ENCODE data around the gene CSRNP2.
"Not testable (repeated sequence)": the region's sequence is repeated elsewhere in the genome, so short reads cannot be mapped to it uniquely, and the experiment has no call there.

CSRNP2 gene

GRCh38 chr12:51027342-51027835 lies 56.0 kb downstream of the CSRNP2 start:
- H3K9ac ChIP-seq (ENCODE audit: low read length), result no peak overlapping the region
- peaks cover 27% of the 10 kb centered on the region for H3K4me1 ChIP-seq (ENCODE audit: control insufficient read depth, insufficient read depth, low read length)
- no peaks in the 10 kb centered on the region for H3K9me3 ChIP-seq (ENCODE audit: control insufficient read depth, insufficient read depth, low read depth, low read length)
- no peak overlapping the region for H3K27ac ChIP-seq (ENCODE audit: low read depth, low read length)
- no peak overlapping the region for H3K4me3 ChIP-seq (ENCODE audit: low read depth, low read length)
- no peaks in the 10 kb centered on the region for H3K36me3 ChIP-seq (ENCODE audit: control insufficient read depth, insufficient read depth, low read length)
- no peaks in the 10 kb centered on the region for H3K27me3 ChIP-seq (ENCODE audit: control insufficient read depth, insufficient read depth, low read length)

GRCh38 chr12:51025836-51026638 lies 57.4 kb downstream of the CSRNP2 start, which contains the start of gene SLC11A2:
TSS of gene SLC11A2 (minus strand) at chr12:51026384. CDS start at chr12:51010728, 15,656 bp downstream.
- peak within 1 kb of the TSS; percentile 97 for H3K27ac ChIP-seq (ENCODE audit: low read depth, low read length)
- H3K9me3 ChIP-seq (ENCODE audit: control insufficient read depth, insufficient read depth, low read depth, low read length), result no peaks in the 10 kb centered on the region
- peak within 1 kb of the TSS; percentile 85 for H3K4me3 ChIP-seq (ENCODE audit: low read depth, low read length)
- no peaks in the 10 kb centered on the region for H3K27me3 ChIP-seq (ENCODE audit: control insufficient read depth, insufficient read depth, low read length)
- no peaks in the 10 kb centered on the region for H3K36me3 ChIP-seq (ENCODE audit: control insufficient read depth, insufficient read depth, low read length)
- H3K9ac ChIP-seq (ENCODE audit: low read length), result peak within 1 kb of the TSS; percentile 94
- peaks cover 27% of the 10 kb centered on the region for H3K4me1 ChIP-seq (ENCODE audit: control insufficient read depth, insufficient read depth, low read length)

DNA sequence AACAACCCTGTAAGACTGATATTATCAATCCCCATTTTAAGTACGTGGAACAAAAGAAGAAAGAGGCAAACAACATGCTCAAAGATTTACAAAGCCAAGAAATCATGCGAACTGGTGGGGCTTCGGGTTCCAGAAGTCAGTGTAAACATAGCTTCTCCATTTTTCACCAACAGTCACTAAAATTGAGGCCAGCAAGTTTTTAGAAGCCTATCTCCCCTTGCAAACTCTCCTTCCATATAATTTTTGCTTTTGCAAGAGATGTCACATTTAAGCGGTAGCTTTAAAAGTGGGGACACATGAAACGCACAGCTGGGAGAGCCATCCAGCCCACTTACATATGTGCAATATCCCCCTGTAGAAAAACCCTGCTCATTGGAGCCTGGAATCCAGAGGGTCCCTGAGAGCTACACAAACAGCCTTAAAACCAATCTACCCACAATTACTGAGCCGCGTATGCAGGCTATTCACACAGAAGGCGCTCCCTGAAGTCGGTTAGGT lies 58.0 kb downstream of the CSRNP2 start:
- H3K4me1 ChIP-seq (ENCODE audit: control insufficient read depth, insufficient read depth, low read length), result peaks cover 27% of the 10 kb centered on the region
- H3K27ac ChIP-seq (ENCODE audit: low read depth, low read length), result peak overlapping the region; percentile 97
- H3K9ac ChIP-seq (ENCODE audit: low read length), result peak overlapping the region; percentile 94
- no peaks in the 10 kb centered on the region for H3K9me3 ChIP-seq (ENCODE audit: control insufficient read depth, insufficient read depth, low read depth, low read length)
- H3K36me3 ChIP-seq (ENCODE audit: control insufficient read depth, insufficient read depth, low read length), result no peaks in the 10 kb centered on the region
- H3K4me3 ChIP-seq (ENCODE audit: low read depth, low read length), result peak overlapping the region; percentile 85
- no peaks in the 10 kb centered on the region for H3K27me3 ChIP-seq (ENCODE audit: control insufficient read depth, insufficient read depth, low read length)

DNA sequence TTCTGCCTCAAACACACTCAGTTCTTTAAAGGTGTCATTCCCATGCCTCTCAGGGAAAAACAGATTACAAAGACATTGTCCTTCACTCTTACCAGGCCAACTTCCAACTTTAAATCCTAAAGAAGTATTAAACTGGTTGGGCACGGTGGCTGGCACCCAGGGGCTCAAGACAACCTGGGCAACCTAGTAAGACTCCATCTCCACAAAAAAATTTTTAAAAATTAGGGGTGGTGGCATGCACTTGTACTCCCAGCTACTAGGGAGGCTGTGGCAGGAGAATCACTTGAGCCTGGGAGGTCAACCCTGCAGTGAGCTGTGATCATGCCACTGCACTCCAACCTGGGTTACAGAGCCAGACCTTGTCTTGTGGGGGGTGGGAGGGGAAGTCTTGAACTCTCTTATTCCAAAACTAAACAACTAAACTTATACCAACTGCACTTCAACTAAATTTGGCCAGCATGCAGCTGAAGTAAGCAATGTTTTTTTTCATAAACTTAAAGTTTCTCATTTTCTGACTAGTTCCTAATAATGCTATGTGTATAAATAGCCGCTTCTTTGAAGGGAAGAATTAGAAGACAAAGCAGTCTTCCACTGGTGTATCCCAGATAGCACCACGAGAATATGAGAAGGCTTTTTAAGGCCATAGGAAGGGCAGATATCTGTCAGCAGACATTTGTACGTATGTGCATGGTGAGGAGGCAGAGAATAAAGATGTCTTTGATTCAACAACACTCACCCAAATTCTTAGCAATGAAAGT lies 59.6 kb downstream of the CSRNP2 start:
- Histone ChIP-seq H3K4me1 (ENCODE audit: control insufficient read depth, insufficient read depth, low read length) (peaks cover 25% of the 10 kb centered on the region), H3K9me3 (ENCODE audit: control insufficient read depth, insufficient read depth, low read depth, low read length) (no peaks in the 10 kb centered on the region), H3K36me3 (ENCODE audit: control insufficient read depth, insufficient read depth, low read length) (no peaks in the 10 kb centered on the region), H3K9ac (ENCODE audit: low read length) (peak overlapping the region; percentile 60), H3K27me3 (ENCODE audit: control insufficient read depth, insufficient read depth, low read length) (no peaks in the 10 kb centered on the region), H3K4me3 (ENCODE audit: low read depth, low read length) (peak overlapping the region; percentile 85), H3K27ac (ENCODE audit: low read depth, low read length) (no peak overlapping the region)

GRCh38 chr12:51021694-51022093 lies 61.7 kb downstream of the CSRNP2 start:
- Histone ChIP-seq H3K27me3 (ENCODE audit: control insufficient read depth, insufficient read depth, low read length) (no peaks in the 10 kb centered on the region), H3K4me1 (ENCODE audit: control insufficient read depth, insufficient read depth, low read length) (peaks cover 13% of the 10 kb centered on the region), H3K36me3 (ENCODE audit: control insufficient read depth, insufficient read depth, low read length) (no peaks in the 10 kb centered on the region), H3K4me3 (ENCODE audit: low read depth, low read length) (no peak overlapping the region), H3K27ac (ENCODE audit: low read depth, low read length) (no peak overlapping the region), H3K9me3 (ENCODE audit: control insufficient read depth, insufficient read depth, low read depth, low read length) (no peaks in the 10 kb centered on the region), H3K9ac (ENCODE audit: low read length) (no peak overlapping the region)

GRCh38 chr12:51020448-51021182 lies 62.8 kb downstream of the CSRNP2 start:
- peaks cover 11% of the 10 kb centered on the region for H3K4me1 ChIP-seq (ENCODE audit: control insufficient read depth, insufficient read depth, low read length)
- no peak overlapping the region for H3K9ac ChIP-seq (ENCODE audit: low read length)
- no peak overlapping the region for H3K27ac ChIP-seq (ENCODE audit: low read depth, low read length)
- H3K36me3 ChIP-seq (ENCODE audit: control insufficient read depth, insufficient read depth, low read length), result no peaks in the 10 kb centered on the region
- H3K4me3 ChIP-seq (ENCODE audit: low read depth, low read length), result no peak overlapping the region
- H3K27me3 ChIP-seq (ENCODE audit: control insufficient read depth, insufficient read depth, low read length), result no peaks in the 10 kb centered on the region
- no peaks in the 10 kb centered on the region for H3K9me3 ChIP-seq (ENCODE audit: control insufficient read depth, insufficient read depth, low read depth, low read length)

- H3K27ac ChIP-seq (ENCODE audit: low read depth, low read length), result no peak overlapping the region
- no peak overlapping the region for H3K9ac ChIP-seq (ENCODE audit: low read length)
- H3K36me3 ChIP-seq (ENCODE audit: control insufficient read depth, insufficient read depth, low read length), result no peaks in the 10 kb centered on the region
- H3K9me3 ChIP-seq (ENCODE audit: control insufficient read depth, insufficient read depth, low read depth, low read length), result no peaks in the 10 kb centered on the region
- H3K4me1 ChIP-seq (ENCODE audit: control insufficient read depth, insufficient read depth, low read length), result peaks cover 11% of the 10 kb centered on the region
- H3K4me3 ChIP-seq (ENCODE audit: low read depth, low read length), result no peak overlapping the region
- no peaks in the 10 kb centered on the region for H3K27me3 ChIP-seq (ENCODE audit: control insufficient read depth, insufficient read depth, low read length)
Observed at GRCh38 chr12:51019927-51020326, 63.5 kb downstream of the CSRNP2 start.

GRCh38 chr12:51018956-51019355 lies 64.4 kb downstream of the CSRNP2 start:
- H3K4me3 ChIP-seq (ENCODE audit: low read depth, low read length), result no peak overlapping the region
- H3K9ac ChIP-seq (ENCODE audit: low read length), result no peak overlapping the region
- no peaks in the 10 kb centered on the region for H3K27me3 ChIP-seq (ENCODE audit: control insufficient read depth, insufficient read depth, low read length)
- no peak overlapping the region for H3K27ac ChIP-seq (ENCODE audit: low read depth, low read length)
- H3K36me3 ChIP-seq (ENCODE audit: control insufficient read depth, insufficient read depth, low read length), result no peaks in the 10 kb centered on the region
- no peaks in the 10 kb centered on the region for H3K9me3 ChIP-seq (ENCODE audit: control insufficient read depth, insufficient read depth, low read depth, low read length)
- H3K4me1 ChIP-seq (ENCODE audit: control insufficient read depth, insufficient read depth, low read length), result peaks cover 2% of the 10 kb centered on the region

DNA sequence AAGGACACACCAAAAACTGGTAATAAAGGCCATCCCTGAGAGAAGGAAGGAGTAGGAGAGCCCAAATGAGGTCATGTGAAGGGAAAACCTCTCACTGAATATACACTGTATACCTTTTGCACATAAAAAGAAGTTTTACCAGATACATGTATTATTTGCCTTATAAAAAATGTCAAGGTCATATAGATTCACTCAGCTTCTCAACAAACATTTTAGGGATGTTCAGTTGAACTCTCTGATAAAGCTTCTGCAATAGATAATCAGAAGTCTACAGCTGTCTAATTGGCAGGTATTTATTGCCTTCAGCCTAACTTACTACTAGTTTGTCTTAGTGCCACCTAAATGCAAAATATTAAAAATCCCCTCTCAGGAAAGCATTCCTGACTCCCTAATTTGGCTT lies 65.9 kb downstream of the CSRNP2 start:
- no peak overlapping the region for H3K9ac ChIP-seq (ENCODE audit: low read length)
- H3K4me3 ChIP-seq (ENCODE audit: low read depth, low read length), result no peak overlapping the region
- H3K27me3 ChIP-seq (ENCODE audit: control insufficient read depth, insufficient read depth, low read length), result no peaks in the 10 kb centered on the region
- H3K36me3 ChIP-seq (ENCODE audit: control insufficient read depth, insufficient read depth, low read length), result no peaks in the 10 kb centered on the region
- no peaks in the 10 kb centered on the region; the same call in 1 of the 2 replicates for H3K4me1 ChIP-seq (ENCODE audit: control insufficient read depth, insufficient read depth, low read length)
- H3K27ac ChIP-seq (ENCODE audit: low read depth, low read length), result no peak overlapping the region
- no peaks in the 10 kb centered on the region for H3K9me3 ChIP-seq (ENCODE audit: control insufficient read depth, insufficient read depth, low read depth, low read length)

GRCh38 chr12:51014467-51014866 lies 68.9 kb downstream of the CSRNP2 start:
- H3K36me3 ChIP-seq (ENCODE audit: control insufficient read depth, insufficient read depth, low read length); H3K9ac ChIP-seq (ENCODE audit: low read length); H3K27me3 ChIP-seq (ENCODE audit: control insufficient read depth, insufficient read depth, low read length); H3K9me3 ChIP-seq (ENCODE audit: control insufficient read depth, insufficient read depth, low read depth, low read length); H3K27ac ChIP-seq (ENCODE audit: low read depth, low read length); H3K4me1 ChIP-seq (ENCODE audit: control insufficient read depth, insufficient read depth, low read length); H3K4me3 ChIP-seq (ENCODE audit: low read depth, low read length): not testable (repeated sequence)

All from HUES6 (cell line).